ENCODE measurements around the gene PRR35.

The PRR35 gene

GRCh38 chr16:578232-578869 lies 18.2 kb downstream of the PRR35 start:
- H3K36me3 ChIP-seq (ENCODE audit: low read depth): peaks cover 7% of the 10 kb centered on the region; the same call in 1 of the 2 replicates
- H3K4me1 ChIP-seq (ENCODE audit: insufficient read depth, poor library complexity, severe bottlenecking): no peaks in the 10 kb centered on the region
- no peak overlapping the region for H3K27ac ChIP-seq (ENCODE audit: poor library complexity, severe bottlenecking)
- TF ChIP-seq CTCF (IDR thresholded peaks at IDR 0.05; ENCODE audit: poor library complexity, severe bottlenecking): no peak
- no peaks in the 10 kb centered on the region for H3K9me3 ChIP-seq (ENCODE audit: severe bottlenecking)
- ATAC-seq (ENCODE audit: low read depth) (no peak), DNase-seq (ENCODE audit: low spot score) (no peak)
- no peak overlapping the region for H3K4me3 ChIP-seq (ENCODE audit: severe bottlenecking)
- H3K27me3 ChIP-seq (ENCODE audit: insufficient read depth, poor library complexity, severe bottlenecking): no peaks in the 10 kb centered on the region

- Histone ChIP-seq H3K4me1 (ENCODE audit: insufficient read depth, poor library complexity, severe bottlenecking) (no peaks in the 10 kb centered on the region), H3K36me3 (ENCODE audit: low read depth) (peaks cover 7% of the 10 kb centered on the region; the same call in 1 of the 2 replicates), H3K27ac (ENCODE audit: poor library complexity, severe bottlenecking) (no peak overlapping the region), H3K9me3 (ENCODE audit: severe bottlenecking) (no peaks in the 10 kb centered on the region), H3K27me3 (ENCODE audit: insufficient read depth, poor library complexity, severe bottlenecking) (no peaks in the 10 kb centered on the region), H3K4me3 (ENCODE audit: severe bottlenecking) (no peak overlapping the region)
- DNase-seq (ENCODE audit: low spot score) (no peak), ATAC-seq (ENCODE audit: low read depth) (peak; percentile 65)
- peak; percentile 70 for TF ChIP-seq CTCF (IDR thresholded peaks at IDR 0.05; ENCODE audit: poor library complexity, severe bottlenecking)
These were observed 18.7 kb downstream of the PRR35 start for GRCh38 chr16:578870-579405.

GRCh38 chr16:580141-580945 lies 20.1 kb downstream of the PRR35 start:
- Histone ChIP-seq H3K27ac (ENCODE audit: poor library complexity, severe bottlenecking) (no peak overlapping the region), H3K4me3 (ENCODE audit: severe bottlenecking) (no peak overlapping the region), H3K27me3 (ENCODE audit: insufficient read depth, poor library complexity, severe bottlenecking) (no peaks in the 10 kb centered on the region), H3K9me3 (ENCODE audit: severe bottlenecking) (no peaks in the 10 kb centered on the region), H3K4me1 (ENCODE audit: insufficient read depth, poor library complexity, severe bottlenecking) (no peaks in the 10 kb centered on the region), H3K36me3 (ENCODE audit: low read depth) (no peaks in the 10 kb centered on the region)
- DNase-seq (ENCODE audit: low spot score) (no peak), ATAC-seq (ENCODE audit: low read depth) (peak; percentile 3; the same call in 1 of the 3 replicates)
- no peak for TF ChIP-seq CTCF (IDR thresholded peaks at IDR 0.05; ENCODE audit: poor library complexity, severe bottlenecking)

GRCh38 chr16:580946-581498 lies 20.8 kb downstream of the PRR35 start:
- Histone ChIP-seq H3K4me3 (ENCODE audit: severe bottlenecking) (no peak overlapping the region), H3K27me3 (ENCODE audit: insufficient read depth, poor library complexity, severe bottlenecking) (no peaks in the 10 kb centered on the region), H3K27ac (ENCODE audit: poor library complexity, severe bottlenecking) (no peak overlapping the region), H3K9me3 (ENCODE audit: severe bottlenecking) (no peaks in the 10 kb centered on the region), H3K36me3 (ENCODE audit: low read depth) (no peaks in the 10 kb centered on the region), H3K4me1 (ENCODE audit: insufficient read depth, poor library complexity, severe bottlenecking) (no peaks in the 10 kb centered on the region)
- ATAC-seq (ENCODE audit: low read depth) (no peak), DNase-seq (ENCODE audit: low spot score) (no peak)
- TF ChIP-seq CTCF (IDR thresholded peaks at IDR 0.05; ENCODE audit: poor library complexity, severe bottlenecking): no peak
